ENCODE data around the gene TRMT11. TPM values are rescaled to one million over a fixed set of nuclear protein-coding genes. Genes with fewer than 3 reads are reported as not detected.
A peak's percentile ranks its signal among the peaks of the same experiment; 100 is the strongest.
"Not testable (repeated sequence)": the region's sequence is repeated elsewhere in the genome, so short reads cannot be mapped to it uniquely, and the experiment has no call there.

TRMT11 gene
- total RNA-seq, 2 experiments from 2014 or later, result 17.1 to 18.1 TPM

GRCh38 chr6:125994670-125995488, 8.5 kb downstream of the TRMT11 start:
- H3K27ac Mint-ChIP-seq, result no peak overlapping the region
- H3K4me3 Mint-ChIP-seq, result no peak overlapping the region
- H3K9me3 Mint-ChIP-seq (ENCODE audit: insufficient read depth), result no peaks in the 10 kb centered on the region
- no peak for ATAC-seq
- no peaks in the 10 kb centered on the region for H3K27me3 Mint-ChIP-seq (ENCODE audit: low read depth)
- DNase-seq, result no peak
- ChIA-PET POLR2A (interaction anchor here (1.2 kb wide), 1 partner anchor 8 kb away, joined by 7 read pairs; the partner anchor contains the start of gene TRMT11), CTCF (interaction anchor here (0.7 to 3.0 kb wide), 17 partner anchors 8 to 1126 kb away, joined by 3 to 31 read pairs (median 5); partner anchors contain the start of genes NCOA7 and TRMT11)
- H3K36me3 Mint-ChIP-seq (ENCODE audit: low read depth), result peaks cover 20% of the 10 kb centered on the region
- peaks cover 11% of the 10 kb centered on the region for H3K4me1 Mint-ChIP-seq (ENCODE audit: low read depth)

GRCh38 chr6:125995972-125996580, 9.7 kb downstream of the TRMT11 start:
- ChIA-PET CTCF (interaction anchor here (0.8 to 3.0 kb wide), 20 partner anchors 8 to 1125 kb away, joined by 3 to 31 read pairs (median 4); partner anchors contain the start of genes NCOA7 and TRMT11), POLR2A (interaction anchor here (1.2 kb wide), 1 partner anchor 10 kb away, joined by 7 read pairs; the partner anchor contains the start of gene TRMT11)
- DNase-seq, result peak; percentile 76
- Mint-ChIP-seq H3K36me3 (ENCODE audit: low read depth) (peaks cover 27% of the 10 kb centered on the region), H3K9me3 (ENCODE audit: insufficient read depth) (no peaks in the 10 kb centered on the region), H3K4me3 (peak overlapping the region; percentile 42), H3K4me1 (ENCODE audit: low read depth) (peaks cover 10% of the 10 kb centered on the region), H3K27ac (no peak overlapping the region), H3K27me3 (ENCODE audit: low read depth) (no peaks in the 10 kb centered on the region)
- peak; percentile 95 for ATAC-seq

- CTCF ChIA-PET, result interaction anchor here (0.9 to 1.9 kb wide), 7 partner anchors 8 to 358 kb away, joined by 3 to 6 read pairs (median 4); partner anchors contain the start of gene TRMT11
- POLR2A ChIA-PET, result no interaction called here
- H3K9me3 Mint-ChIP-seq (ENCODE audit: insufficient read depth), result no peaks in the 10 kb centered on the region
- H3K27ac Mint-ChIP-seq, result peak overlapping the region; percentile 28
- peak overlapping the region; percentile 41 for H3K4me3 Mint-ChIP-seq
- ATAC-seq (peak; percentile 33), DNase-seq (no peak)
- H3K27me3 Mint-ChIP-seq (ENCODE audit: low read depth), result no peaks in the 10 kb centered on the region
- H3K4me1 Mint-ChIP-seq (ENCODE audit: low read depth), result peaks cover 16% of the 10 kb centered on the region
- H3K36me3 Mint-ChIP-seq (ENCODE audit: low read depth), result peaks cover 46% of the 10 kb centered on the region
These were observed 16.7 kb downstream of the TRMT11 start for GRCh38 chr6:126002755-126003679.

GRCh38 chr6:126007800-126008199, 21.5 kb downstream of the TRMT11 start:
- ChIA-PET POLR2A (no interaction called here), CTCF (interaction anchor here (1.2 to 2.0 kb wide), 3 partner anchors 12 to 64 kb away, joined by 4 to 11 read pairs (median 4); no protein-coding TSS in a partner anchor)
- ATAC-seq, result no peak
- peaks cover 16% of the 10 kb centered on the region for H3K4me1 Mint-ChIP-seq (ENCODE audit: low read depth)
- H3K27me3 Mint-ChIP-seq (ENCODE audit: low read depth), result no peaks in the 10 kb centered on the region
- no peak overlapping the region for H3K4me3 Mint-ChIP-seq
- H3K9me3 Mint-ChIP-seq (ENCODE audit: insufficient read depth), result no peaks in the 10 kb centered on the region
- peaks cover 41% of the 10 kb centered on the region for H3K36me3 Mint-ChIP-seq (ENCODE audit: low read depth)
- no peak overlapping the region for H3K27ac Mint-ChIP-seq
- DNase-seq, result no peak

GRCh38 chr6:126010040-126010439, 23.7 kb downstream of the TRMT11 start:
- Mint-ChIP-seq H3K4me1 (ENCODE audit: low read depth) (peaks cover 6% of the 10 kb centered on the region), H3K27ac (no peak overlapping the region)

GRCh38 chr6:126015863-126016262, 29.5 kb downstream of the TRMT11 start:
- no peak for ATAC-seq
- no peaks in the 10 kb centered on the region for H3K27me3 Mint-ChIP-seq (ENCODE audit: low read depth)
- ChIA-PET POLR2A (no interaction called here), CTCF (interaction anchor here (0.6 kb wide), 1 partner anchor 64 kb away, joined by 3 read pairs; no protein-coding TSS in a partner anchor)
- no peak overlapping the region for H3K4me3 Mint-ChIP-seq
- H3K27ac Mint-ChIP-seq, result no peak overlapping the region
- peaks cover 44% of the 10 kb centered on the region for H3K36me3 Mint-ChIP-seq (ENCODE audit: low read depth)
- H3K4me1 Mint-ChIP-seq (ENCODE audit: low read depth), result peaks cover 7% of the 10 kb centered on the region
- no peak for DNase-seq
- H3K9me3 Mint-ChIP-seq (ENCODE audit: insufficient read depth), result no peaks in the 10 kb centered on the region

More at GRCh38 chr6:126010040-126010439, 23.7 kb downstream of the TRMT11 start:
- DNase-seq (no peak), ATAC-seq (no peak)
- no peaks in the 10 kb centered on the region for H3K9me3 Mint-ChIP-seq (ENCODE audit: insufficient read depth)
- H3K27me3 Mint-ChIP-seq (ENCODE audit: low read depth), result no peaks in the 10 kb centered on the region
- POLR2A ChIA-PET, result no interaction called here
- CTCF ChIA-PET, result interaction anchor here (1.6 kb wide), 1 partner anchor 15 kb away, joined by 6 read pairs; no protein-coding TSS in a partner anchor
- H3K36me3 Mint-ChIP-seq (ENCODE audit: low read depth), result peaks cover 32% of the 10 kb centered on the region
- H3K4me3 Mint-ChIP-seq, result no peak overlapping the region

GRCh38 chr6:126016591-126016990, 30.3 kb downstream of the TRMT11 start:
- Mint-ChIP-seq H3K27me3 (ENCODE audit: low read depth) (no peaks in the 10 kb centered on the region), H3K9me3 (ENCODE audit: insufficient read depth) (no peaks in the 10 kb centered on the region), H3K27ac (no peak overlapping the region), H3K4me3 (no peak overlapping the region), H3K36me3 (ENCODE audit: low read depth) (peaks cover 46% of the 10 kb centered on the region), H3K4me1 (ENCODE audit: low read depth) (peaks cover 7% of the 10 kb centered on the region)
- ChIA-PET POLR2A (no interaction called here), CTCF (interaction anchor here (0.6 kb wide), 1 partner anchor 63 kb away, joined by 3 read pairs; no protein-coding TSS in a partner anchor)
- DNase-seq, result no peak
- no peak for ATAC-seq

GRCh38 chr6:126017668-126018067, 31.3 kb downstream of the TRMT11 start:
- H3K9me3 Mint-ChIP-seq (ENCODE audit: insufficient read depth), result no peaks in the 10 kb centered on the region
- H3K27me3 Mint-ChIP-seq (ENCODE audit: low read depth), result no peaks in the 10 kb centered on the region
- ATAC-seq (no peak), DNase-seq (no peak)
- H3K36me3 Mint-ChIP-seq (ENCODE audit: low read depth), result peaks cover 45% of the 10 kb centered on the region
- H3K27ac Mint-ChIP-seq, result no peak overlapping the region
- POLR2A ChIA-PET, result no interaction called here
- CTCF ChIA-PET, result no interaction called here
- no peak overlapping the region for H3K4me3 Mint-ChIP-seq
- peaks cover 7% of the 10 kb centered on the region for H3K4me1 Mint-ChIP-seq (ENCODE audit: low read depth)

GRCh38 chr6:126020305-126021050, 34.1 kb downstream of the TRMT11 start:
- Mint-ChIP-seq H3K9me3 (ENCODE audit: insufficient read depth) (no peaks in the 10 kb centered on the region), H3K4me1 (ENCODE audit: low read depth) (peaks cover 5% of the 10 kb centered on the region), H3K27ac (no peak overlapping the region), H3K36me3 (ENCODE audit: low read depth) (peaks cover 40% of the 10 kb centered on the region), H3K27me3 (ENCODE audit: low read depth) (no peaks in the 10 kb centered on the region), H3K4me3 (no peak overlapping the region)
- DNase-seq, result no peak
- ChIA-PET CTCF (interaction anchor here (1.3 kb wide), 1 partner anchor 13 kb away, joined by 4 read pairs; no protein-coding TSS in a partner anchor), POLR2A (no interaction called here)
- ATAC-seq, result no peak

GRCh38 chr6:126023474-126023873, 37.1 kb downstream of the TRMT11 start:
- H3K9me3 Mint-ChIP-seq (ENCODE audit: insufficient read depth); H3K4me3 Mint-ChIP-seq; ATAC-seq; H3K27me3 Mint-ChIP-seq (ENCODE audit: low read depth); DNase-seq; H3K27ac Mint-ChIP-seq; POLR2A ChIA-PET; H3K4me1 Mint-ChIP-seq (ENCODE audit: low read depth): not testable (repeated sequence)
- CTCF ChIA-PET, result interaction anchor here (0.7 kb wide), 1 partner anchor 310 kb away, joined by 3 read pairs; no protein-coding TSS in a partner anchor
- peaks cover 27% of the 10 kb centered on the region for H3K36me3 Mint-ChIP-seq (ENCODE audit: low read depth)

Data from activated CD8-positive, alpha-beta T cell treated with anti-CD3 and anti-CD28 coated beads, Interleukin-2, amount 10 ng/mL, durations not matched to agents 7 days and 5 days (primary cell).